ENCODE data around the gene MILR1. TPM values are rescaled to one million over a fixed set of nuclear protein-coding genes. Genes with fewer than 3 reads are reported as not detected.
"Not testable (repeated sequence)": the region's sequence is repeated elsewhere in the genome, so short reads cannot be mapped to it uniquely, and the experiment has no call there.

The MILR1 gene
- total RNA-seq, 1 experiment from 2014 or later = 13.3 TPM

DNA sequence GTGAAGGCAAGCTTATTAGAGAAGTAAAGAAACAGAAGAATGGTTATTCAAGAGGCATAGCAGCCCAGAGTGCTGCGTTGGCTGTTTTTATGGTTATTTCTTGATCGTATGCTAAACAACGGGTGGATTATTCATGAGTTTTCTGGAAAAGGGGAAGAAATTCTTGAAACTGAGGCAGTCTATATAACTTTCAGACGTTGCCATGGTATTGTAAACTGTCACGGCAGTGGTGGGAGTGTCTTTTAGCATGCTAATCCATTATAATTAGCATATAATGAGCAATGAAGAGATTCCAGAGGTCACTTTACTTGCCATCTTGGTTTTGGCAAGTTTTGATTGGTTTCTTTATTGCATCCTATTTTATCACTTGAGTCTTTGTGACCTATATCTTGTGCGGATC, 17.4 kb upstream of the MILR1 start:
- Histone ChIP-seq H3K9ac (ENCODE audit: low read length) (no peak overlapping the region), H3K9me3 (ENCODE audit: low read length) (0 out of 2 replicates have a peak, but pooled peaks cover 4% of the 10 kb centered on the region), H3F3A (ENCODE audit: low read length, unreplicated experiment) (no peaks in the 10 kb centered on the region), H3K4me3 (ENCODE audit: low read length) (no peak overlapping the region), H4K20me1 (ENCODE audit: low read length) (no peaks in the 10 kb centered on the region), H3K9me2 (replicated peaks; ENCODE audit: low read length) (no peaks in the 10 kb centered on the region), H3K27ac (ENCODE audit: low read length) (no peak overlapping the region), H2AFZ (ENCODE audit: low read length) (no peak overlapping the region), H3K4me2 (ENCODE audit: low read length) (no peak overlapping the region), H3K36me3 (ENCODE audit: low read depth, low read length) (peaks cover 11% of the 10 kb centered on the region; the same call in 1 of the 2 replicates), H3K27me3 (ENCODE audit: low read length) (no peaks in the 10 kb centered on the region), H3K4me1 (ENCODE audit: insufficient read depth, low read length) (no peaks in the 10 kb centered on the region), H3K79me2 (ENCODE audit: low read length) (no peaks in the 10 kb centered on the region)
- ChIA-PET CTCF (no interaction called here), POLR2A (ENCODE audit: unreplicated experiment) (no interaction called here)
- TF ChIP-seq EZH2 (IDR thresholded peaks at IDR 0.05; ENCODE audit: low read length, unreplicated experiment) = no peak
- TF ChIP-seq, protein P1, sequence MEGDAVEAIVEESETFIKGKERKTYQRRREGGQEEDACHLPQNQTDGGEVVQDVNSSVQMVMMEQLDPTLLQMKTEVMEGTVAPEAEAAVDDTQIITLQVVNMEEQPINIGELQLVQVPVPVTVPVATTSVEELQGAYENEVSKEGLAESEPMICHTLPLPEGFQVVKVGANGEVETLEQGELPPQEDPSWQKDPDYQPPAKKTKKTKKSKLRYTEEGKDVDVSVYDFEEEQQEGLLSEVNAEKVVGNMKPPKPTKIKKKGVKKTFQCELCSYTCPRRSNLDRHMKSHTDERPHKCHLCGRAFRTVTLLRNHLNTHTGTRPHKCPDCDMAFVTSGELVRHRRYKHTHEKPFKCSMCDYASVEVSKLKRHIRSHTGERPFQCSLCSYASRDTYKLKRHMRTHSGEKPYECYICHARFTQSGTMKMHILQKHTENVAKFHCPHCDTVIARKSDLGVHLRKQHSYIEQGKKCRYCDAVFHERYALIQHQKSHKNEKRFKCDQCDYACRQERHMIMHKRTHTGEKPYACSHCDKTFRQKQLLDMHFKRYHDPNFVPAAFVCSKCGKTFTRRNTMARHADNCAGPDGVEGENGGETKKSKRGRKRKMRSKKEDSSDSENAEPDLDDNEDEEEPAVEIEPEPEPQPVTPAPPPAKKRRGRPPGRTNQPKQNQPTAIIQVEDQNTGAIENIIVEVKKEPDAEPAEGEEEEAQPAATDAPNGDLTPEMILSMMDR (conservative IDR thresholded peaks at IDR 0.05; ENCODE audit: low read depth, low read length) = no peak
- TF ChIP-seq EZH2phosphoT487 (IDR thresholded peaks at IDR 0.05; ENCODE audit: borderline replicate concordance, low read length) = no peak
- BruUV-seq (replicated peaks) = no TSS peak
- intact Hi-C loops (cut with micrococcal nuclease) = no loop called here
- DNase-seq (no peak), ATAC-seq (no peak)

DNA sequence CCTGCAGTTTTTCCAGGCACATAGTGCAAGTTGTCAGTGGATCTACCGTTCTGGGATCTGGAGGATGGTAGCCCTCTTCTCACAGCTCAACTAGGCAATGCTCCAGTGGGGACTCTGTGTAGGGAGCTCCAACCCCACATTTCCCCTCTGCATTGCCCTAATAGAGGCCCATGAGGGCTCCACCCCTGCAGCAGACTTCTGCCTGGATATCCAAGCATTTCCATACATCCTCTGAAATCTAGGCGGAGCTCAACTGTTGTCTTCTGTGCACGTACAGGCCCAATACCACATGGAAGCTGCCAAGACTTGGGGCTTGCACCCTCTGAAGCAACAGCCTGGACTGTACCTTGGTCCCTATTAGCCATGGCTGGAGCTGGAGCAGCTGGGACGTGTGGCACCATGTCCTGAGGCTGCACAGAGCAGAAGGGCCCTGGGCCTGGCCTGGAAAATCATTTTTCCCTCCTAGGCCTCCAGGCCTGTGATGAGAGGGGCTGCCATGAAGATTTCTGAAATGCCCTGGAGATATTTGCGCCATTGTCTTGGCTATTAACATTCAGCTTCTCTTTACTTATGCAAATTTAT, 10.9 kb upstream of the MILR1 start:
- DNase-seq = no peak
- intact Hi-C loops (cut with micrococcal nuclease) = no loop called here
- no peak overlapping the region for H2AFZ ChIP-seq (ENCODE audit: low read length)
- H3K36me3 ChIP-seq (ENCODE audit: low read depth, low read length) = peaks cover 23% of the 10 kb centered on the region
- H3K27me3 ChIP-seq (ENCODE audit: low read length) = no peaks in the 10 kb centered on the region
- no peaks in the 10 kb centered on the region for H3K79me2 ChIP-seq (ENCODE audit: low read length)
- TF ChIP-seq EZH2 (IDR thresholded peaks at IDR 0.05; ENCODE audit: low read length, unreplicated experiment) = no peak
- TF ChIP-seq, protein P1 (conservative IDR thresholded peaks at IDR 0.05; ENCODE audit: low read depth, low read length) = no peak
- no peak for TF ChIP-seq EZH2phosphoT487 (IDR thresholded peaks at IDR 0.05; ENCODE audit: borderline replicate concordance, low read length)
- no peak overlapping the region for H3K9ac ChIP-seq (ENCODE audit: low read length)
- no peak overlapping the region for H3K4me3 ChIP-seq (ENCODE audit: low read length)
- H3K4me1 ChIP-seq (ENCODE audit: insufficient read depth, low read length) = peaks cover 12% of the 10 kb centered on the region
- no peak overlapping the region for H3K4me2 ChIP-seq (ENCODE audit: low read length)
- no peaks in the 10 kb centered on the region for H4K20me1 ChIP-seq (ENCODE audit: low read length)
- no TSS peak for BruUV-seq (replicated peaks)
- CTCF ChIA-PET = no interaction called here
- no peak for ATAC-seq
- H3F3A ChIP-seq (ENCODE audit: low read length, unreplicated experiment) = no peaks in the 10 kb centered on the region
- POLR2A ChIA-PET (ENCODE audit: unreplicated experiment) = no interaction called here
- no peak overlapping the region for H3K27ac ChIP-seq (ENCODE audit: low read length)
- no peaks in the 10 kb centered on the region for H3K9me2 ChIP-seq (replicated peaks; ENCODE audit: low read length)
- peaks cover 18% of the 10 kb centered on the region for H3K9me3 ChIP-seq (ENCODE audit: low read length)

DNA sequence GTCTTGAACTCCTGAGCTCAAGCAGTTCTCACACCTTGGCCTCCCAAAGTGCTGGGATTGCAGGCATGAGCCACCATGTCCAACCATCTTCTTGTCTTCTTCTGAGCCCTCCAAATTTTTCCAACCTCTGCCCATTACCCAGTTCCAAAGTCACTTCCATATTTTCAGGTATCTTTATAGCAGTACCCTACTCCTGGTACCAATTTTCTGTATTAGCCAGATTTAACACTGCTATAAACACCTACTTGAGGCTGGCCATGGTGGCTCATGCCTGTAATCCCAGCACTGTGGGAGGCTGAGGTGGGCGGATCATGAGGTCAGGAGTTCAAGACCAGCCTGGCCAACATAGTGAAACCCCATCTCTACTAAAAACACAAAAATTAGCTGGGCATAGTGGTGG, 9.4 kb upstream of the MILR1 start:
- Histone ChIP-seq H3K4me1 (ENCODE audit: insufficient read depth, low read length) (peaks cover 22% of the 10 kb centered on the region), H3K9me3 (ENCODE audit: low read length) (peaks cover 18% of the 10 kb centered on the region), H3K36me3 (ENCODE audit: low read depth, low read length) (peaks cover 23% of the 10 kb centered on the region)
- intact Hi-C loops (cut with micrococcal nuclease); BruUV-seq (replicated peaks); H3K27me3 ChIP-seq (ENCODE audit: low read length); ATAC-seq; H3K4me3 ChIP-seq (ENCODE audit: low read length); H3K27ac ChIP-seq (ENCODE audit: low read length); H3F3A ChIP-seq (ENCODE audit: low read length, unreplicated experiment); CTCF ChIA-PET; H3K9me2 ChIP-seq (replicated peaks; ENCODE audit: low read length); H3K79me2 ChIP-seq (ENCODE audit: low read length); DNase-seq; H2AFZ ChIP-seq (ENCODE audit: low read length); POLR2A ChIA-PET (ENCODE audit: unreplicated experiment); H3K9ac ChIP-seq (ENCODE audit: low read length); H3K4me2 ChIP-seq (ENCODE audit: low read length); H4K20me1 ChIP-seq (ENCODE audit: low read length): not testable (repeated sequence)
